GM12878 (cell line): ENCODE data around the gene B3GALT6.

ENCODE experiments used
- GABPA ChIP-seq: IDR thresholded peaks from 2 replicates; pipeline ENCODE4 v1.6.1; 2014; ENCODE audit warnings: antibody characterized with exemption, low read depth, mild to moderate bottlenecking, inconsistent platforms
- HDGF ChIP-seq: fragments of 450-650 bp; IDR thresholded peaks from 2 replicates; pipeline ENCODE4 v1.6.1; 2016; ENCODE audit warnings: antibody characterized with exemption
- SREBF2 ChIP-seq: IDR thresholded peaks from 2 replicates; pipeline ENCODE4 v1.6.1; 2012; ENCODE audit warnings: mild to moderate bottlenecking, low read length
- TAF1 ChIP-seq: IDR thresholded peaks from 2 replicates; pipeline ENCODE4 v1.6.1; 2011; ENCODE audit warnings: mild to moderate bottlenecking, low read depth, low read length, borderline replicate concordance
- TF ChIP-seq, protein P1 (sequence below), 3 experiments: IDR thresholded peaks in 2 of 3; conservative IDR thresholded peaks in 1 of 3; 2 replicates each; pipeline ENCODE4 v1.5.1; 2011; ENCODE audit warnings: low read depth in 3 of 3, low read length in 3 of 3, mild to moderate bottlenecking in 3 of 3, control low read depth in 2 of 3, moderate library complexity in 2 of 3, inconsistent platforms in 1 of 3, mixed read lengths in 1 of 3; ENCODE audit not compliant: control insufficient read depth in 2 of 3, insufficient read depth in 1 of 3; ENCODE audit errors: extremely low read depth in 1 of 3

DNA sequence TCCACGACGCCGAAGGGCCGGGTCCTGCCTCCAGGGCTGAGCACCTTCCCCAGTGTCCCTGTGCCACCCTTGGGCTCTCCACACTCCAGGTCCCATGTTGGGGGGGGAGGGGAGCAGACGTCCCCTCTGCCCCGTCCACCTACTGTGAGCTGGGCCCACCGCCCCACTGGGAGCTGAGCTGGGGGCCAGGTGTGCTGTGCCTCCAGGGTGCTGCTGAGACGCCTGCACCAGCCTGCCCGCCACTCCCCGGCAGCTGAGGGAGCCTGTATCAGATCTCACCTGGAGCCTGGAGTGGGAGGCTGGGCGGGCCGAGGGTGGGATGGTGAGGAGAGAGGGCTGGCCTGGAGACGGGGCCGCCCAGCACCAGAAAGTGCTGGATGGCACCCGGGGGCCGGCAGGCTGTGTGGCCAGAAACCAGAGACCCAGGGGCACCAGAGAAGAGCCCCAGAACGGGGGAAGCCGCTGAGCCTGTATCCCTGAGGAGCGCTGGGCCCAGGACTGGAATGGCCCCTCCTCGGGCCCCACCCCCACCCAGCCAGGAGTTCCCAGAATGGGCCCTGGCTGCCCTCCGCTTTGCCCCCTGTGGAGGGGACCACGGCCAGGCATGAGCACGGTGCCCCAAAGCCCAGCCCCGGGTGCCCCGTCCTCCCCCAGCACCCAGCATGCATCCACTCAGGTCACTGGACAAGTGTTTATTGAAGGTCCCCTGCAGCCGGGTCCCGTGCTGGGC lies 29.0 kb upstream of the B3GALT6 start:
- TF ChIP-seq, protein P1, sequence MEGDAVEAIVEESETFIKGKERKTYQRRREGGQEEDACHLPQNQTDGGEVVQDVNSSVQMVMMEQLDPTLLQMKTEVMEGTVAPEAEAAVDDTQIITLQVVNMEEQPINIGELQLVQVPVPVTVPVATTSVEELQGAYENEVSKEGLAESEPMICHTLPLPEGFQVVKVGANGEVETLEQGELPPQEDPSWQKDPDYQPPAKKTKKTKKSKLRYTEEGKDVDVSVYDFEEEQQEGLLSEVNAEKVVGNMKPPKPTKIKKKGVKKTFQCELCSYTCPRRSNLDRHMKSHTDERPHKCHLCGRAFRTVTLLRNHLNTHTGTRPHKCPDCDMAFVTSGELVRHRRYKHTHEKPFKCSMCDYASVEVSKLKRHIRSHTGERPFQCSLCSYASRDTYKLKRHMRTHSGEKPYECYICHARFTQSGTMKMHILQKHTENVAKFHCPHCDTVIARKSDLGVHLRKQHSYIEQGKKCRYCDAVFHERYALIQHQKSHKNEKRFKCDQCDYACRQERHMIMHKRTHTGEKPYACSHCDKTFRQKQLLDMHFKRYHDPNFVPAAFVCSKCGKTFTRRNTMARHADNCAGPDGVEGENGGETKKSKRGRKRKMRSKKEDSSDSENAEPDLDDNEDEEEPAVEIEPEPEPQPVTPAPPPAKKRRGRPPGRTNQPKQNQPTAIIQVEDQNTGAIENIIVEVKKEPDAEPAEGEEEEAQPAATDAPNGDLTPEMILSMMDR (IDR thresholded peaks at IDR 0.05 in 2 of 3, conservative IDR thresholded peaks at IDR 0.05 in 1 of 3; ENCODE audit: control insufficient read depth in 2 of 3, extremely low read depth in 1 of 3, insufficient read depth in 1 of 3, low read depth in 3 of 3, low read length in 3 of 3), result no peak
- TF ChIP-seq HDGF (no peak), TAF1 (no peak), GABPA (no peak), SREBF2 (no peak)
